GM19099 (cell line): ENCODE results near the gene ZBTB8OS.
A peak's percentile ranks its signal among the peaks of the same experiment; 100 is the strongest.

ENCODE experiments used
- POLR2A ChIP-seq: IDR thresholded peaks from 3 replicates; pipeline ENCODE4 v1.6.1; 2011; ENCODE audit warnings: low read depth; ENCODE audit not compliant: insufficient read length; ENCODE audit errors: extremely low read depth

Gene ZBTB8OS

DNA sequence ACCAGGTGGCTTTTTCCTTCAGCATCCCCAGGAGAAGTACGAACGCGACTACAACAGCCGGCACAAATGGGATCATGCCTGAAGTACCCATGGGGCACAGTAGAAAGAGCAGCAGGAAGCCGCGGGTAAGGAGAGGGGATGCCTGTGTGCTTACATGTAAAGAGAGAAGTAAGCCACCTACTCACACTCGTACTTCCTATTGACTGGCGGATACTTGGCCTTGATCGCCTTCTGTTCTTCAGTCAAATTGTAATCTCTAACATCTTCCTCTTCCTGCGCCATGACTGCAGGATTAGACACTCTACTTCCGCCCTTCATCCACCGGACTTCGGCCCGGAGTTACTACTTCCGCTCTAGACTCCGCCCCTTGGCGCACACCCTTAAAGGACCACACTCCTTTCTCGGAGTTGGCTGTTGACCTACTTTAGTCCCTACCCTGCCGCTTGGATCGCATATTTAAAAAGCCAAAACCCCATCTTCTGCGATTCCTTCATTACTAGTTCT, at the start of gene ZBTB8OS:
ZBTB8OS (minus strand) TSS at position 303 of the 504 bp plus-strand sequence; CDS start at position 282, 21 bp downstream.
- TF ChIP-seq POLR2A = peak; percentile 86

- TF ChIP-seq POLR2A = no peak
These were observed 45.7 kb upstream of the ZBTB8OS start for GRCh38 chr1:32696041-32696440.

GRCh38 chr1:32695098-32695904, 45.0 kb upstream of the ZBTB8OS start:
- no peak for TF ChIP-seq POLR2A

DNA sequence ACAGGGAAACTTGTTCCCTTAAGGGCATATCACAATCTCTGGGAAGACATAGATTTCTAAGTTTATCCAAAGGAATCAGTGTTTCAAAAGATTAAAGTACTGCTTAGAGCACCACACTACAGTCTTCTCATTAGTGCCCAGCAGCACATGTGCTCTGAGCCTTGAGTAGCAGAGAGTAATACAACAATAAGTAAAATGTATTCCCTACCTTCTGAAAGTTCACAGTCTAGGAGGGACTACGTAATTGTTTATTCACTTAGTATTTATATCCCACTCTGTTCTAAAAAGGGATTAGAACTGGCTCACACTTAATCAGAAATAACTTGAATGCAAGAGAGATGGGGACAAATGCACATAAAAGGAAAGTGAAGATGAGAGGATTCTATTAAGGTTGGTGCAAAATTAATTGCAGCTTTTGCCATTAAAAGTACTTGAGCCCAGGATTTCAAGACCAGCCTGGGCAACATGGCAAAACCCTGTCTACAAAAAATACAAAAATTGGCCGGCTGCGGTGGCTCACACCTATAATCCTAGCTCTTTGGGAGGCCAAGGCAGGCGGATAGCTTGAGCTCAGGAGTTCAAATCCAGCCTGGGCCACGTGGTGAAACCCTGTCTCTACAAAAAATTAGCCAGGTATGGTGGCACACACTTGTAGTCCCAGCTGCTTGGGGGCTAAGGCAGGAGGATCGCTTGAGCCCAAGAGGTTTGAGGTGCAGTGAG, 43.3 kb upstream of the ZBTB8OS start:
- no peak for TF ChIP-seq POLR2A

GRCh38 chr1:32686387-32686786, 36.0 kb upstream of the ZBTB8OS start:
- TF ChIP-seq POLR2A = no peak

- no peak for TF ChIP-seq POLR2A
These were observed 35.1 kb upstream of the ZBTB8OS start for GRCh38 chr1:32685498-32685897.

DNA sequence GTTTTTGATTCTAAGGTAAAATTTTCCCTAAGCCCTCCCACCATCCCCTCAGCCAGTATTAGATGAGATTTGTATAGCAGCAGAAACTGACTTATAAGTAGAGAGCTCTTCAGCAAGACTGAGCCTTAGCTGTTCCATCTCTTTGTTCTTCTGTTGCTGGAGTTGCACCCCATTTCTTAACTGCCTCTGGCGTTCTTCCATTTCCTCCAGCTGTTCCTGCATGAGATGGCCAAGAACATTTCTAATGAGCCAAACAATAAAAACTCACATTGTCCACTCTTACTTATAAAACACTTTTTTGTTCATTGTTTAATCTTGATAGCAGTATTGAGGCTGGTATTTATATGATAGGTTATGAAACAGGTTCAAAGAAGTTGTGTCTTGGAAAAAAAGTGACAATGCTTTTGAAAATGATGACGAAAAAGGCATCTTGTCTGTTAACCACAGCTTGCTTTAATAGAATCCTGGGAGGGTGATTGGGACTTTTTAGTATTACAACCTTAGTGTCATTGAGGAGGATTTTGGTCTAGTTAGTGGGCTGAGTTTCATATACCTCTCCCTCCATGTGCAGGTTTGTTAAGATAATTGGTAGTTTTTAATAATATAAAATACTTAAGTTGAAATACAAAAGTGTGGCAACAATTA, 33.9 kb upstream of the ZBTB8OS start:
- no peak for TF ChIP-seq POLR2A

- TF ChIP-seq POLR2A = no peak
These were observed 33.0 kb upstream of the ZBTB8OS start for GRCh38 chr1:32683397-32683796.

DNA sequence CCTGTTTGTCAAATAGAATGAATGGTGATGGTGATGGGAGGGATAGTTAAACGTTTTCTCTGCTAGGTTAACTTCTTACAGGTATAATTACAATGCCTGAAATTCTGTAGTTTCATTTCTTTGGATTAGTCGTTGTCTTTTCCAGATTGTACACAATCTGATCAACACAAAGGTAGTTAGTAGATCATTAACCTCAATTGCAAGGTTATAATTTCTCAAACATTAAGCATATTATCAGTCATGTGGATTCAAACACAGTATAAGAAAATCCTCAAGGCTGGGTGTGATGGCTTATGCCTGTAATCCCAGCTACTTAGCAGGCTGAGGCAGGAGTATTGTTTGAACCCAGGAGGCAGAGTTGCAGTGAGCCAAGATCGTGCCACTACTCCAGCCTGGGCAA, 31.6 kb upstream of the ZBTB8OS start:
- TF ChIP-seq POLR2A = no peak

GRCh38 chr1:32681509-32681908, 31.2 kb upstream of the ZBTB8OS start:
- TF ChIP-seq POLR2A = no peak

DNA sequence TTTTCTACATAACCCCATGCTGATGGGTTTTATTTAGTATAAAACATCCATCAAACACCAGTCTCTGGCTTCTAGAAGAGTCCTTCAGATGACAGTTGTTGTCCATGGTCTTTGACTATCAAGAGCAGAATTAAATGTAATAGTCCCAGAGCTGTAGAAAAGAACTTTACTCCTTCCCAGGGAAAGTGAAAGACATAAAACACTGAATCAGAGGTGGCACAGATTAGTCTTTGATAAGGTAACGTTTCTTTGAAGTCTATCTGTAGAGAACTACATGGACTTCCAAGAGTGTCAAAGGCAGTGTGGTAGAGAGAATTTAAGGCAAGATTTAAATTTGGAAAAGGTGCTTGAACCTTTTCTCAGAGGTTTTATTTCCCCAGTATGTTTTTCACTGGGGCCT, 30.3 kb upstream of the ZBTB8OS start:
- TF ChIP-seq POLR2A = no peak

- TF ChIP-seq POLR2A = no peak
These were observed 26.6 kb upstream of the ZBTB8OS start for GRCh38 chr1:32676945-32677344.

DNA sequence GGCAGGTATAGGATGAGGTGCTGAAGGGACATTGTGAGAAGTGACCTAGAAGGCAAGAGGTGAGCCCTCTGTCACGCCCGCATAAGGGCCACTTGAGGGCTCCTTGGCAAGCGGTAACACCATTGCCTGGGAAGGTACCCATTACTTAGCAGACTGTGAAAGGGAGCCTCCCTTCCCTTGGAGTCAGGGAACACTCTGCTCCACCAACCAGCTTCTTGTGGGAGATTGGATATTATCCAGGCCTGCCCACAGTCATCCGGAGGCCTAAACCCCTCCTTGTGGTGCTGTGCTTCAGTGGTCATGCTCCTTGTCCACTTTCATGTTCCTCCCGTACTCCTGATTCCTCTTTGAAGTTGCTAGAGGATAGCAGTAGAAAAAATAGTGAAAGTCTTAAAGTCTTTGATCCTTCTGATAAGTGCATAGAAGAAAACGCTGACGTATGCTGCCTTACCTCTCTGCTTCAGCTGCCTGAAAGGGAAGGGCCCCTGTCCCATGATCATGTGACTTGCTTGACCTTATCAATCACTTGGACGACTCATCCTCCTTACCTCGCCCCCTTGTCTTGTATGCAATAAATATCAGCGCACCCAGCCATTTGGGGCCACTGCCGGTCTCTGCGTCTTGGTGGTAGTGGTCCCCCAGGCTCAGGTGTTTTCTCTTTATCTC, 16.7 kb upstream of the ZBTB8OS start:
- TF ChIP-seq POLR2A = no peak

DNA sequence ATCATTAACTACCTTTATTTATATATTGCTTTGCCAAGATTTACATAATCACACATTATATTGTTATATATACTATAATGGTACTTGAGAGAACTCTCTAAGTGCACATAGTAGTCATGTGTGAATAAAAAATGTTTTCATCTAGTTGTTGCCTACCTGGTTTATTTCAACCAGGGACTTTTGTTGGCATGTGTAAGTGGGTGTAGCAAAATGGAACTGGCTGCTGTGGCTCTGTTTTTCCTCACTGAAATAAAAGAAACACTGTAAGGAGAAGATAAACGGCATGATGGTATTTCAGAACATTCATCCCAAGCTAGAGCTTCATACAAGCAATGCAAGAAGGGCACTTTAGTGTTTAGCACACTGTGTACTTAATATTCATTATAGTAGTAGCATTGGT, 15.6 kb upstream of the ZBTB8OS start:
- no peak for TF ChIP-seq POLR2A

DNA sequence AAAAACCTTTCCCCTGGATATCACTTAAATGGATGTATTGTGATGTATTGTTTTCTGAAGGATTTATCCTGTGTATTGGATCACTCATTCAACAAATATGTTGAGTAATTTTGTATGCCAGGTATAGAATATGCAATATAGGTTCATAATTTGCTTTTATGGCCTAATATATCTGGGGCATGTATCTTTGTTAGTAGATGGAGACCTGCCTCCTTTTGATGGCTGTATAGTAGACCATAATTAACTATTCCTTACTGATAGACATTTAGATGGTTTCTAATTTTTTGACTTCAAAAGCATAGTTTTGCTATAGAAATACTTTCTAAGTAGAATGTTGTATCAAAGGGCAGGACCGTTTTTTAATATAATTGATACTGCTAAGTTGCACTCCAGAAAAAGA, 9.2 kb upstream of the ZBTB8OS start:
- TF ChIP-seq POLR2A = no peak
